GM23338 (cell line): Measurements from ENCODE around the gene NUSAP1.
A peak's percentile ranks its signal among the peaks of the same experiment; 100 is the strongest.

Source experiments
- EZH2 ChIP-seq: fragments of 200-600 bp; sonication (generic); IDR thresholded peaks from one replicate; pipeline ENCODE4 v1.8.0; 2017; ENCODE audit warnings: antibody characterized with exemption, mild to moderate bottlenecking, low read depth; ENCODE audit not compliant: unreplicated experiment
- EZH2phosphoT487 ChIP-seq: fragments of 200-600 bp; sonication (generic); IDR thresholded peaks from one replicate; pipeline ENCODE4 v1.8.1; 2018; ENCODE audit warnings: antibody characterized with exemption; ENCODE audit not compliant: unreplicated experiment
- JUNB ChIP-seq: IDR thresholded peaks from one replicate; pipeline ENCODE4 v1.6.1; 2016; ENCODE audit warnings: antibody characterized with exemption; ENCODE audit not compliant: unreplicated experiment
- ZNF114 ChIP-seq: fragments of 250-450 bp; sonication (Bioruptor Pico); IDR thresholded peaks from 2 replicates; pipeline ENCODE4 v1.5.0; 2020; ENCODE audit warnings: mild to moderate bottlenecking, moderate library complexity
- TF ChIP-seq, protein P1 (sequence below), 2 experiments: fragments of 200-600 bp in 1 of 2; sonication (generic) in 1 of 2; conservative IDR thresholded peaks; 2 replicates each; pipeline versions ENCODE4 v1.5.1 to v1.6.1; 2016 to 2017; ENCODE audit warnings: antibody characterized with exemption in 2 of 2, low read depth in 2 of 2, mild to moderate bottlenecking in 2 of 2, moderate library complexity in 1 of 2

DNA sequence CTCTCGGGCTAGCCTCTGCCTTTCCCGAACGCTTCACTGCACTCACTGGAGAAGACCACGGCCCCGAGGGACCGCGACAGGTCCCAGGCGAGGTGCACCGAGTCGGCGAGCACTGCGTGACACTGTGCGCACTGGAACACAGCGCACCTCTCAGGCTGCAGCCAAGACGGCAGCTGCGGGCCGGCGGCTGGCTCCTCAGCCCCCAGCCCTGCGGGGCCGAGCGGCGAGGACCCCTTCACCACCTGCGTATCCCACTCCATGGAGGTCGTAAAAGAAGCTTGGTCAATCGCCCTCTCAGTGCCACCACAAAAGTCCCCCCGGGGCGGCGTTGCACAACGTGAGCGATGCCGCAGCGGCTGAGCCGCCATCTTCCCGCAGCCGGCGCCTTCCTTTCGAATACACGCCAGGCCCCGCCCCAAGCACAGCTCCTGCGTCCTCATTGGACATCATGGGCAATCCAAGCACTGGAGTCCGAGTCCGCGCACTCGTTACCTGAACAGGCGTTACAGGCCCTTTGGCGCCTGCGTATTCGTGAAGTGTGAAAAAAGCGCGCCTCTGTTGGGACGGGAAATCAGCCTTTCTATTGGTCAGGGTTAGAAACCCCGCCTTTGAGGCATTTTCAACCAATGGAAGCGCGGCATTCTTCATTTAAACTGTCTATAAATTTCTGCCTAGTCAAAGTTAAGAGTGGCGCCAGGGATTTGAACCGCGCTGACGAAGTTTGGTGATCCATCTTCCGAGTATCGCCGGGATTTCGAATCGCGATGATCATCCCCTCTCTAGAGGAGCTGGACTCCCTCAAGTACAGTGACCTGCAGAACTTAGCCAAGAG, at the start of gene NUSAP1, which contains the start of gene OIP5:
- TF ChIP-seq, protein P1, sequence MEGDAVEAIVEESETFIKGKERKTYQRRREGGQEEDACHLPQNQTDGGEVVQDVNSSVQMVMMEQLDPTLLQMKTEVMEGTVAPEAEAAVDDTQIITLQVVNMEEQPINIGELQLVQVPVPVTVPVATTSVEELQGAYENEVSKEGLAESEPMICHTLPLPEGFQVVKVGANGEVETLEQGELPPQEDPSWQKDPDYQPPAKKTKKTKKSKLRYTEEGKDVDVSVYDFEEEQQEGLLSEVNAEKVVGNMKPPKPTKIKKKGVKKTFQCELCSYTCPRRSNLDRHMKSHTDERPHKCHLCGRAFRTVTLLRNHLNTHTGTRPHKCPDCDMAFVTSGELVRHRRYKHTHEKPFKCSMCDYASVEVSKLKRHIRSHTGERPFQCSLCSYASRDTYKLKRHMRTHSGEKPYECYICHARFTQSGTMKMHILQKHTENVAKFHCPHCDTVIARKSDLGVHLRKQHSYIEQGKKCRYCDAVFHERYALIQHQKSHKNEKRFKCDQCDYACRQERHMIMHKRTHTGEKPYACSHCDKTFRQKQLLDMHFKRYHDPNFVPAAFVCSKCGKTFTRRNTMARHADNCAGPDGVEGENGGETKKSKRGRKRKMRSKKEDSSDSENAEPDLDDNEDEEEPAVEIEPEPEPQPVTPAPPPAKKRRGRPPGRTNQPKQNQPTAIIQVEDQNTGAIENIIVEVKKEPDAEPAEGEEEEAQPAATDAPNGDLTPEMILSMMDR (conservative IDR thresholded peaks at IDR 0.05; ENCODE audit: low read depth in 2 of 2): peak in 1 of 2 experiments; percentile 59; a peak in 1 of 4 replicates
- TF ChIP-seq JUNB (no peak), EZH2phosphoT487 (no peak), ZNF114 (CRISPR knock-in tag) (peak; percentile 61; the same call in 1 of the 2 replicates), EZH2 (no peak)
